Activated CD4-positive, alpha-beta T cell treated with anti-CD3 and anti-CD28 coated beads for 1 hour (primary cell): ENCODE data around the gene CENPV.
"Not testable (repeated sequence)": the region's sequence is repeated elsewhere in the genome, so short reads cannot be mapped to it uniquely, and the experiment has no call there.

Source experiments
- DNase-seq: peaks from one replicate; pipeline ENCODE4 v3.0.0-alpha.2; 2020

CENPV gene

GRCh38 chr17:16353317-16354174 lies at the start of gene CENPV:
TSS of gene CENPV (minus strand) at chr17:16353469. CDS start at chr17:16353436, 33 bp downstream.
- DNase-seq: peak; percentile 55

GRCh38 chr17:16398270-16399267 lies 45.3 kb upstream of the CENPV start:
- no peak for DNase-seq

- not testable (repeated sequence) for DNase-seq
Observed at GRCh38 chr17:16396693-16397092, 43.4 kb upstream of the CENPV start.

- DNase-seq: not testable (repeated sequence)
Observed at GRCh38 chr17:16395887-16396286, 42.6 kb upstream of the CENPV start.

- not testable (repeated sequence) for DNase-seq
Observed at GRCh38 chr17:16392491-16392890, 39.2 kb upstream of the CENPV start.

GRCh38 chr17:16391451-16391850 lies 38.2 kb upstream of the CENPV start:
- DNase-seq: no peak

- DNase-seq: not testable (repeated sequence)
Observed at GRCh38 chr17:16386126-16386507, 32.8 kb upstream of the CENPV start.

GRCh38 chr17:16384557-16384956 lies 31.3 kb upstream of the CENPV start:
- DNase-seq: no peak

GRCh38 chr17:16383772-16384287 lies 30.6 kb upstream of the CENPV start:
- DNase-seq: no peak

- DNase-seq: no peak
Observed at GRCh38 chr17:16383216-16383615, 29.9 kb upstream of the CENPV start.

- DNase-seq: peak; percentile 11
Observed at GRCh38 chr17:16381496-16381820, 28.2 kb upstream of the CENPV start.

- DNase-seq: peak; percentile 93
Observed at GRCh38 chr17:16380640-16381495, 27.6 kb upstream of the CENPV start, which contains the start of gene UBB. TSS of gene UBB (plus strand) at chr17:16381091. CDS start at chr17:16381908, 817 bp downstream.

- no peak for DNase-seq
Observed at GRCh38 chr17:16379654-16380053, 26.4 kb upstream of the CENPV start.

GRCh38 chr17:16378636-16379282 lies 25.5 kb upstream of the CENPV start:
- no peak for DNase-seq

- DNase-seq: no peak
Observed at GRCh38 chr17:16377941-16378341, 24.7 kb upstream of the CENPV start.

GRCh38 chr17:16374146-16374938 lies 21.1 kb upstream of the CENPV start:
- no peak for DNase-seq

- no peak for DNase-seq
Observed at GRCh38 chr17:16371742-16372141, 18.5 kb upstream of the CENPV start.

- no peak for DNase-seq
Observed at GRCh38 chr17:16364625-16365024, 11.4 kb upstream of the CENPV start.

GRCh38 chr17:16363749-16364536 lies 10.7 kb upstream of the CENPV start:
- DNase-seq: peak; percentile 58

GRCh38 chr17:16361874-16362273 lies 8.6 kb upstream of the CENPV start:
- DNase-seq: no peak
